ENCODE measurements around the gene COP1. TPM values are rescaled to one million over a fixed set of nuclear protein-coding genes. Genes with fewer than 3 reads are reported as not detected.
A peak's percentile ranks its signal among the peaks of the same experiment; 100 is the strongest.

COP1 gene
- 33.1 TPM for total RNA-seq (2021; ENCODE audit: unreplicated experiment)
- polyA plus RNA-seq (2012): 15.2 and 18.3 TPM in 2 replicates
- percentile 85 among the genes with signal in this experiment for Bru-seq, nascent RNA
- percentile 68 among the genes with signal in this experiment for BruChase-seq, experiment 1, labeled RNA remaining after a 6-hour chase
- percentile 72 among the genes with signal in this experiment for BruChase-seq, experiment 2, labeled RNA remaining after a 2-hour chase
- long read RNA-seq, transcript COP1-204 (20 exons, 3,033 nt): major isoform, 66 of 142 reads
- long read RNA-seq, partial matches to known transcripts: 3 of 142 reads
- long read RNA-seq, other reads (novel, unspliced or antisense): 72 of 142 reads

- H3K27me3 ChIP-seq (ENCODE audit: insufficient read depth, low read length): no peaks in the 10 kb centered on the region
- DNase-seq (ENCODE audit: low read depth, low spot score): peak; percentile 91
- POLR2A ChIA-PET: interaction anchor here (0.6 to 0.9 kb wide), 6 partner anchors 11 to 22 kb away, joined by 3 to 6 read pairs (median 3); no protein-coding TSS in a partner anchor
- no TSS peak for BruUV-seq (replicated peaks)
- H3K27ac ChIP-seq (ENCODE audit: low read depth, low read length): peak within 1 kb of the TSS; percentile 95
- peaks cover 4% of the 10 kb centered on the region; the same call in 1 of the 2 replicates for H4K20me1 ChIP-seq (ENCODE audit: insufficient read depth)
- H3K79me2 ChIP-seq (ENCODE audit: insufficient read depth, low read length): peaks cover 57% of the 10 kb centered on the region
- RAD21 ChIA-PET (ENCODE audit: low non-redundant PET in 1 of 2, low total read pairs in 2 of 2, uncharacterized antibody in 2 of 2, unreplicated experiment in 2 of 2): interaction anchor here in 1 of 2 experiments (0.6 kb wide), 1 partner anchor 1055 kb away, joined by 3 read pairs; no protein-coding TSS in a partner anchor
- peak within 1 kb of the TSS; percentile 32 for H2AFZ ChIP-seq (ENCODE audit: low read depth, low read length, poor library complexity, severe bottlenecking)
- H3K36me3 ChIP-seq (ENCODE audit: control insufficient read depth in 1 of 2, insufficient read depth in 2 of 2, low read length in 2 of 2): no peaks in the 10 kb centered on the region
- no peaks in the 10 kb centered on the region for H3K9me2 ChIP-seq (ENCODE audit: insufficient read depth)
- ATAC-seq: peak; percentile 88
- intact Hi-C loops (cut with micrococcal nuclease): no loop called here
- peak within 1 kb of the TSS; percentile 78 for H3K4me2 ChIP-seq (ENCODE audit: low read length)
- H3K4me3 ChIP-seq (replicated peaks in 1 of 2; ENCODE audit: low read depth in 1 of 2, low read length in 2 of 2): peak within 1 kb of the TSS; percentile 73 to 93
- no peaks in the 10 kb centered on the region for H3K9me3 ChIP-seq (ENCODE audit: control insufficient read depth in 1 of 2, insufficient read depth in 1 of 2, low read depth in 1 of 2, low read length in 2 of 2)
- peak within 1 kb of the TSS; percentile 68 for H3K9ac ChIP-seq (ENCODE audit: low read length)
- peaks cover 6 to 19% of the 10 kb centered on the region in 2 experiments; a peak in 3 of 4 replicates for H3K4me1 ChIP-seq (ENCODE audit: control insufficient read depth in 1 of 2, insufficient read depth in 2 of 2, low read length in 2 of 2)
- CTCF ChIA-PET: interaction anchor here (0.6 kb wide), 1 partner anchor 10 kb away, joined by 3 read pairs; no protein-coding TSS in a partner anchor
- TF ChIP-seq EGR1 (IDR thresholded peaks at IDR 0.05; ENCODE audit: low read depth) (no peak), ZFX (IDR thresholded peaks at IDR 0.05) (peak; percentile 83), REST (IDR thresholded peaks at IDR 0.05; ENCODE audit: low read depth) (no peak), ZNF274 (IDR thresholded peaks at IDR 0.05; ENCODE audit: low read depth, low read length) (no peak), ELF1 (IDR thresholded peaks at IDR 0.05; ENCODE audit: borderline replicate concordance, low read depth) (peak; percentile 60), CEBPB (IDR thresholded peaks at IDR 0.05; ENCODE audit: low read depth) (no peak), MAX (IDR thresholded peaks at IDR 0.05) (peak; percentile 66), CTCF (IDR thresholded peaks at IDR 0.05 in 2 of 3, conservative IDR thresholded peaks at IDR 0.05 in 1 of 3; ENCODE audit: borderline replicate concordance in 1 of 3, insufficient read depth in 1 of 3, low read depth in 2 of 3, low read length in 2 of 3) (no peak), FOSL1 (IDR thresholded peaks at IDR 0.05; ENCODE audit: low read depth) (no peak), EZH2phosphoT487 (IDR thresholded peaks at IDR 0.05; ENCODE audit: borderline replicate concordance) (no peak), CBX3 (IDR thresholded peaks at IDR 0.05; ENCODE audit: low read depth) (no peak; the same call in 1 of the 2 replicates), JUND (IDR thresholded peaks at IDR 0.05) (no peak), POLR2A (IDR thresholded peaks at IDR 0.05; ENCODE audit: borderline replicate concordance, extremely low read depth, insufficient read depth, insufficient read length) (peak; percentile 74), RAD21 (IDR thresholded peaks at IDR 0.05; ENCODE audit: low read depth) (no peak), SRF (IDR thresholded peaks at IDR 0.05; ENCODE audit: low read depth) (no peak), SP1 (IDR thresholded peaks at IDR 0.05; ENCODE audit: low read depth) (peak; percentile 44; the same call in 1 of the 2 replicates), EZH2 (IDR thresholded peaks at IDR 0.05) (no peak), POLR2AphosphoS5 (IDR thresholded peaks at IDR 0.05; ENCODE audit: low read depth, low read length) (peak; percentile 94), SIN3A (IDR thresholded peaks at IDR 0.05; ENCODE audit: low read depth) (peak; percentile 96), ATF3 (IDR thresholded peaks at IDR 0.05) (no peak)
Measured at GRCh38 chr1:176206961-176207902, at the start of gene COP1. Gene COP1 (minus strand): TSS chr1:176207286. CDS start chr1:176206978, 308 bp downstream.

Measured in HCT116 (cell line).